ENCODE measurements around the gene COL15A1. TPM values are rescaled to one million over a fixed set of nuclear protein-coding genes. Genes with fewer than 3 reads are reported as not detected.

The COL15A1 gene
- polyA plus RNA-seq, 1 experiment: 112 TPM

GRCh38 chr9:98977246-98977714 lies 33.6 kb downstream of the COL15A1 start:
- CTCF ChIA-PET: interaction anchor here (0.6 to 1.7 kb wide), 4 partner anchors 11 to 116 kb away, joined by 3 to 5 read pairs (median 3); no protein-coding TSS in a partner anchor
- POLR2A ChIA-PET: no interaction called here
- no peak for DNase-seq (ENCODE audit: low read depth)
- Histone ChIP-seq H3K27me3 (ENCODE audit: control insufficient read depth, insufficient read depth, low read length) (peaks cover 7% of the 10 kb centered on the region), H3K4me3 (ENCODE audit: low read depth, low read length) (no peak overlapping the region), H3K36me3 (ENCODE audit: control insufficient read depth, insufficient read depth, low read length) (no peaks in the 10 kb centered on the region)
- no peak for TF ChIP-seq CTCF (IDR thresholded peaks at IDR 0.05; ENCODE audit: insufficient read depth, low read depth, low read length)

- no peak overlapping the region for H3K4me3 ChIP-seq (ENCODE audit: low read depth, low read length)
- CTCF ChIA-PET: interaction anchor here (0.6 to 1.7 kb wide), 4 partner anchors 11 to 117 kb away, joined by 3 to 5 read pairs (median 3); no protein-coding TSS in a partner anchor
- no peak for TF ChIP-seq CTCF (IDR thresholded peaks at IDR 0.05; ENCODE audit: insufficient read depth, low read depth, low read length)
- H3K36me3 ChIP-seq (ENCODE audit: control insufficient read depth, insufficient read depth, low read length): no peaks in the 10 kb centered on the region
- DNase-seq (ENCODE audit: low read depth): no peak
- H3K27me3 ChIP-seq (ENCODE audit: control insufficient read depth, insufficient read depth, low read length): peaks cover 5% of the 10 kb centered on the region
- POLR2A ChIA-PET: interaction anchor here (0.6 kb wide), 1 partner anchor 58 kb away, joined by 4 read pairs; no protein-coding TSS in a partner anchor
Measured at GRCh38 chr9:98977813-98978212, 34.1 kb downstream of the COL15A1 start.

GRCh38 chr9:98978231-98978681 lies 34.5 kb downstream of the COL15A1 start:
- ChIA-PET POLR2A (interaction anchor here (0.6 kb wide), 3 partner anchors 59 to 754 kb away, joined by 3 to 4 read pairs (median 4); no protein-coding TSS in a partner anchor), CTCF (interaction anchor here (0.8 to 1.7 kb wide), 5 partner anchors 12 to 117 kb away, joined by 3 to 5 read pairs (median 3); no protein-coding TSS in a partner anchor)
- H3K27me3 ChIP-seq (ENCODE audit: control insufficient read depth, insufficient read depth, low read length): peaks cover 4% of the 10 kb centered on the region; the same call in 1 of the 2 replicates
- no peaks in the 10 kb centered on the region for H3K36me3 ChIP-seq (ENCODE audit: control insufficient read depth, insufficient read depth, low read length)
- H3K4me3 ChIP-seq (ENCODE audit: low read depth, low read length): no peak overlapping the region
- no peak for DNase-seq (ENCODE audit: low read depth)
- TF ChIP-seq CTCF (IDR thresholded peaks at IDR 0.05; ENCODE audit: insufficient read depth, low read depth, low read length): no peak

- peaks cover 2% of the 10 kb centered on the region; the same call in 1 of the 2 replicates for H3K27me3 ChIP-seq (ENCODE audit: control insufficient read depth, insufficient read depth, low read length)
Measured at GRCh38 chr9:98980291-98980690, 36.6 kb downstream of the COL15A1 start.

More at GRCh38 chr9:98980291-98980690, 36.6 kb downstream of the COL15A1 start:
- DNase-seq (ENCODE audit: low read depth): no peak
- CTCF ChIA-PET: no interaction called here
- no peaks in the 10 kb centered on the region for H3K36me3 ChIP-seq (ENCODE audit: control insufficient read depth, insufficient read depth, low read length)
- POLR2A ChIA-PET: no interaction called here
- no peak for TF ChIP-seq CTCF (IDR thresholded peaks at IDR 0.05; ENCODE audit: insufficient read depth, low read depth, low read length)
- H3K4me3 ChIP-seq (ENCODE audit: low read depth, low read length): no peak overlapping the region
